K562 (cell line): ENCODE data around the gene MPV17L2. TPM values are rescaled to one million over a fixed set of nuclear protein-coding genes. Genes with fewer than 3 reads are reported as not detected.

ENCODE experiments used
- ADNP ChIP-seq: fragments of 200-800 bp; sonication (Bioruptor generic); IDR thresholded peaks from 2 replicates; pipeline ENCODE4 v1.6.1; 2016; ENCODE audit warnings: missing genetic modification characterization, missing compliant biosample characterization
- CHCHD3 ChIP-seq: fragments of 250-450 bp; sonication (Bioruptor Pico); IDR thresholded peaks from 2 replicates; pipeline ENCODE4 v2.1.2; 2022; ENCODE audit warnings: mild to moderate bottlenecking
- ELF2 ChIP-seq: fragments of 250-450 bp; sonication (Bioruptor Pico); IDR thresholded peaks from 2 replicates; pipeline ENCODE4 v1.5.0; 2021; ENCODE audit warnings: mild to moderate bottlenecking
- ETV1 ChIP-seq: fragments of 450-650 bp; conservative IDR thresholded peaks from 2 replicates; pipeline ENCODE4 v1.6.1; 2016; ENCODE audit warnings: missing genetic modification characterization, control low read depth, low read depth, missing compliant biosample characterization
- FIP1L1 ChIP-seq: fragments of 200-400 bp; formaldehyde crosslinking; IDR thresholded peaks from 2 replicates; pipeline ENCODE4 v1.6.1; 2018; ENCODE audit warnings: mild to moderate bottlenecking, low read depth, low read length; ENCODE audit not compliant: poor library complexity, severe bottlenecking
- HNRNPUL1 ChIP-seq: fragments of 200-400 bp; formaldehyde crosslinking; IDR thresholded peaks from 2 replicates; pipeline ENCODE4 v1.6.1; 2017; ENCODE audit warnings: low read length
- HSF4 ChIP-seq: fragments of 250-450 bp; sonication (Bioruptor Pico); IDR thresholded peaks from 2 replicates; pipeline ENCODE4 v2.1.2; 2022; ENCODE audit warnings: mild to moderate bottlenecking, moderate library complexity, borderline replicate concordance
- KAT7 ChIP-seq: sonication (generic); formaldehyde crosslinking; IDR thresholded peaks from 2 replicates; pipeline ENCODE4 v1.8.0; 2022; ENCODE audit warnings: missing genetic modification reagents, mild to moderate bottlenecking, borderline replicate concordance
- KDM1A ChIP-seq, 2 experiments: fragments of 450-650 bp; IDR thresholded peaks; 2 replicates each; pipeline ENCODE4 v1.6.1; 2016; ENCODE audit warnings: mild to moderate bottlenecking in 2 of 2
- LARP7 ChIP-seq: fragments of 450-650 bp; IDR thresholded peaks from 2 replicates; pipeline ENCODE4 v1.6.1; 2016
- LEF1 ChIP-seq: fragments of 450-650 bp; IDR thresholded peaks from 2 replicates; pipeline ENCODE4 v1.6.1; 2016; ENCODE audit warnings: mild to moderate bottlenecking
- MAFK ChIP-seq: IDR thresholded peaks from 2 replicates; pipeline ENCODE4 v1.6.1; 2011; ENCODE audit warnings: low read length, improper control_type of control experiment
- MXI1 ChIP-seq: IDR thresholded peaks from 2 replicates; pipeline ENCODE4 v1.6.1; 2011; ENCODE audit warnings: low read depth, mild to moderate bottlenecking, improper control_type of control experiment, low read length
- NR4A1 ChIP-seq, 2 experiments: fragments of 250-450 bp in 1 of 2; fragments of 450-650 bp in 1 of 2; sonication (Bioruptor Pico) in 1 of 2; IDR thresholded peaks; 2 replicates each; pipeline versions ENCODE4 v1.4.0 to v1.6.1; 2016 to 2020; ENCODE audit warnings: mild to moderate bottlenecking in 2 of 2, missing compliant biosample characterization in 1 of 2, missing genetic modification characterization in 1 of 2, moderate library complexity in 1 of 2
- SMAD1 ChIP-seq: fragments of 150-350 bp; IDR thresholded peaks from 2 replicates; pipeline ENCODE4 v1.6.1; 2014; ENCODE audit warnings: low read length, low read depth; ENCODE audit not compliant: partially characterized antibody
- SMARCA4 ChIP-seq: fragments of 450-650 bp; IDR thresholded peaks from 2 replicates; pipeline ENCODE4 v1.6.1; 2016
- SREBF1 ChIP-seq: fragments of 150-350 bp; IDR thresholded peaks from 2 replicates; pipeline ENCODE4 v1.6.1; 2014; ENCODE audit warnings: antibody characterized with exemption, low read depth, low read length, borderline replicate concordance
- STAT5A ChIP-seq: IDR thresholded peaks from 2 replicates; pipeline ENCODE4 v1.6.1; 2012; ENCODE audit warnings: low read length, inconsistent platforms, borderline replicate concordance
- TAL1 ChIP-seq: fragments of 450-650 bp; IDR thresholded peaks from 2 replicates; pipeline ENCODE4 v1.6.1; 2016; ENCODE audit warnings: mild to moderate bottlenecking
- YY1 ChIP-seq, 3 experiments: IDR thresholded peaks; 2 replicates each; pipeline ENCODE4 v1.6.1; 2011; ENCODE audit warnings: low read length in 2 of 3, mild to moderate bottlenecking in 2 of 3, moderate library complexity in 2 of 3, borderline replicate concordance in 1 of 3, control low read depth in 1 of 3, low read depth in 1 of 3; ENCODE audit not compliant: insufficient read depth in 3 of 3, insufficient replicate concordance in 2 of 3, control insufficient read depth in 1 of 3, insufficient read length in 1 of 3; ENCODE audit errors: extremely low read depth in 1 of 3
- ZEB2 ChIP-seq: fragments of 450-650 bp; IDR thresholded peaks from 2 replicates; pipeline ENCODE4 v1.6.1; 2016
- ZFP30 ChIP-seq: fragments of 250-450 bp; sonication (Bioruptor Pico); IDR thresholded peaks from 2 replicates; pipeline ENCODE4 v1.8.0; 2022; ENCODE audit warnings: moderate library complexity, mild to moderate bottlenecking, inconsistent platforms, borderline replicate concordance
- ZSCAN29 ChIP-seq: fragments of 450-650 bp; IDR thresholded peaks from 2 replicates; pipeline ENCODE4 v1.6.1; 2017
- polyA plus RNA-seq, 8 experiments: library from polyadenylated mRNA; depleted of rRNA in 4 of 8; stranded (reverse) in 5 of 8; unstranded in 3 of 8; fragments of >200 nt; fragmentation: Nextera tagmentation in 2 of 8; fragmentation: Illumina TruSeq in 1 of 8; extraction: Ambion mirVana in 2 of 8; extraction: Trizol in 1 of 8; gene quantifications; 2 replicates each; pipeline versions ENCODE4 v1.2.1 to v1.2.3, GENCODE V29; 2011 to 2014; ENCODE audit warnings: inconsistent platforms in 1 of 8, missing spikeins in 1 of 8
- total RNA-seq, 7 experiments: library from RNA; depleted of rRNA in 6 of 7; stranded (reverse); fragments of >200 nt in 6 of 7; fragmentation: Illumina TruSeq in 2 of 7; extraction: Trizol in 2 of 7; gene quantifications; 2 replicates each; pipeline versions ENCODE4 v1.2.1 to v1.2.3, GENCODE V29; 2011 to 2021; ENCODE audit warnings: low replicate concordance in 1 of 7
- TF ChIP-seq, protein P1 (sequence below): fragments of 450-650 bp; IDR thresholded peaks from 2 replicates; pipeline ENCODE4 v1.6.1; 2016; ENCODE audit warnings: antibody characterized with exemption
- TF ChIP-seq, protein P2 (sequence below): fragments of 250-450 bp; sonication (Bioruptor Pico); IDR thresholded peaks from 2 replicates; pipeline ENCODE4 v1.8.0; 2022; ENCODE audit warnings: moderate library complexity, mild to moderate bottlenecking, inconsistent platforms
- TF ChIP-seq, protein P3 (sequence below): sonication (generic); formaldehyde crosslinking; IDR thresholded peaks from 2 replicates; pipeline ENCODE4 v1.8.0; 2023; ENCODE audit warnings: mild to moderate bottlenecking, missing genetic modification reagents

MPV17L2 gene
- total and polyA plus RNA-seq, 9 of the 15 experiments (the other 6 are each of a cell fraction or from before 2014, with no cell fraction given) = 10.6 to 60.2 (median 28.5) TPM

DNA sequence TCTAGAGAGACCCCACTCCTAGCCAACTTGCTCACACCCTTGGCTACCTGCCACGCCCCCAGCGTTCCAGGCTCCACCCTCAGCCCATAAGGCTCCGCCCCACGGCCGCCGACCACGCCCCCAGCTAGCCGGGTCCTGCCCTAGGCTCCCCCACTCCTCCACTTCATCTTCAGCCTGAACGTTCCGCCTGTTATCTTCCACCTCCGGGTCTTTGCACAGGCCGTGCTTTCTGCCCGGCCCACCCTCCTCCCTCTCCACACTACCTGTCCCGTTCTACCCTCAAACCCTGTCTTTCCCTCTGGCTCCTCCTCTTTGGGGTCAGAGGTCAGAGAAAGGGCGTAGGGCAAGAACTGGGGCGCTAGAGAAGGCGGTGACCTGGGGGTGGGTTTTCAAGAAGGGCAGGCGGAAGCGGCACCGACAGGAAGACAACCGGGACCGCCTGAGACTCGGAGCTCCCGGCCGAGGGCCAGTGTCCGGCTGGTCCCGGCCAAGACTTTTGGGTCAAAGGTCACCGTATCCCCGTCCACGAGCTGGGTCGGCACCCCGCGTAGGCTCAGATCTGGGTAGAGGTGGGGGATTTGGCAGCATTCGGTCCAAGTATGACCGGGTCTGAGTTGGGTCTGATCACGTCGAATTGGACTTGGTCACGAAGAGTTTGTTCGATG is 31.0 kb downstream of the MPV17L2 start (continued):
- TF ChIP-seq ADNP (no peak), FIP1L1 (no peak), MXI1 (no peak), KAT7 (CRISPR knock-in tag) (0 out of 2 replicates have a peak, but pooled peaks have one; percentile 52), YY1 (IDR thresholded peaks at IDR 0.05; ENCODE audit: borderline replicate concordance in 1 of 3, control insufficient read depth in 1 of 3, extremely low read depth in 1 of 3, insufficient read depth in 3 of 3, insufficient read length in 1 of 3, insufficient replicate concordance in 2 of 3, low read depth in 1 of 3, low read length in 2 of 3) (peak in 1 of 3 experiments; percentile 38), MAFK (no peak; the same call in 1 of the 2 replicates), SREBF1 (no peak), HNRNPUL1 (no peak), LEF1 (peak; percentile 88), ZEB2 (peak; percentile 92), KDM1A (IDR thresholded peaks at IDR 0.05) (0 out of 4 replicates have a peak, but pooled peaks of 1 of the 2 experiments have one; percentile 37), HSF4 (CRISPR knock-in tag) (no peak), ELF2 (no peak), CHCHD3 (CRISPR knock-in tag) (0 out of 2 replicates have a peak, but pooled peaks have one; percentile 27), ZSCAN29 (no peak), ZFP30 (CRISPR knock-in tag) (peak; percentile 52; the same call in 1 of the 2 replicates), SMAD1 (no peak), LARP7 (peak; percentile 95), TAL1 (peak; percentile 30; the same call in 1 of the 2 replicates), STAT5A (no peak), SMARCA4 (peak; percentile 76), NR4A1 (CRISPR knock-in tag; IDR thresholded peaks at IDR 0.05) (no peak), NR4A1 (tag; IDR thresholded peaks at IDR 0.05) (peak; percentile 55; the same call in 1 of the 2 replicates), ETV1 (tag) (peak; percentile 71)
- TF ChIP-seq, protein P1, sequence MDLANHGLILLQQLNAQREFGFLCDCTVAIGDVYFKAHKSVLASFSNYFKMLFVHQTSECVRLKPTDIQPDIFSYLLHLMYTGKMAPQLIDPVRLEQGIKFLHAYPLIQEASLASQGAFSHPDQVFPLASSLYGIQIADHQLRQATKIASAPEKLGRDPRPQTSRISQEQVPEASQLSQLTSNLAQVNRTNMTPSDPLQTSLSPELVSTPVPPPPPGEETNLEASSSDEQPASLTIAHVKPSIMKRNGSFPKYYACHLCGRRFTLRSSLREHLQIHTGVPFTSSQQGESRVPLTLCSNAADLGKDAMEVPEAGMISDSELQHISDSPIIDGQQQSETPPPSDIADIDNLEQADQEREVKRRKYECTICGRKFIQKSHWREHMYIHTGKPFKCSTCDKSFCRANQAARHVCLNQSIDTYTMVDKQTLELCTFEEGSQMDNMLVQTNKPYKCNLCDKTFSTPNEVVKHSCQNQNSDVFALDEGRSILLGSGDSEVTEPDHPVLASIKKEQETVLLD = peak; percentile 92; the same call in 1 of the 2 replicates
- TF ChIP-seq, protein P2, sequence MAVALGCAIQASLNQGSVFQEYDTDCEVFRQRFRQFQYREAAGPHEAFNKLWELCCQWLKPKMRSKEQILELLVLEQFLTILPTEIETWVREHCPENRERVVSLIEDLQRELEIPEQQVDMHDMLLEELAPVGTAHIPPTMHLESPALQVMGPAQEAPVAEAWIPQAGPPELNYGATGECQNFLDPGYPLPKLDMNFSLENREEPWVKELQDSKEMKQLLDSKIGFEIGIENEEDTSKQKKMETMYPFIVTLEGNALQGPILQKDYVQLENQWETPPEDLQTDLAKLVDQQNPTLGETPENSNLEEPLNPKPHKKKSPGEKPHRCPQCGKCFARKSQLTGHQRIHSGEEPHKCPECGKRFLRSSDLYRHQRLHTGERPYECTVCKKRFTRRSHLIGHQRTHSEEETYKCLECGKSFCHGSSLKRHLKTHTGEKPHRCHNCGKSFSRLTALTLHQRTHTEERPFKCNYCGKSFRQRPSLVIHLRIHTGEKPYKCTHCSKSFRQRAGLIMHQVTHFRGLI (CRISPR knock-in tag) = peak; percentile 15; the same call in 1 of the 2 replicates
- TF ChIP-seq, protein P3, sequence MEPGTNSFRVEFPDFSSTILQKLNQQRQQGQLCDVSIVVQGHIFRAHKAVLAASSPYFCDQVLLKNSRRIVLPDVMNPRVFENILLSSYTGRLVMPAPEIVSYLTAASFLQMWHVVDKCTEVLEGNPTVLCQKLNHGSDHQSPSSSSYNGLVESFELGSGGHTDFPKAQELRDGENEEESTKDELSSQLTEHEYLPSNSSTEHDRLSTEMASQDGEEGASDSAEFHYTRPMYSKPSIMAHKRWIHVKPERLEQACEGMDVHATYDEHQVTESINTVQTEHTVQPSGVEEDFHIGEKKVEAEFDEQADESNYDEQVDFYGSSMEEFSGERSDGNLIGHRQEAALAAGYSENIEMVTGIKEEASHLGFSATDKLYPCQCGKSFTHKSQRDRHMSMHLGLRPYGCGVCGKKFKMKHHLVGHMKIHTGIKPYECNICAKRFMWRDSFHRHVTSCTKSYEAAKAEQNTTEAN = no peak
